Right lobe of liver (tissue), 6 donors: Measurements from ENCODE around the gene ZNF324. TPM values are rescaled to one million over a fixed set of nuclear protein-coding genes. Genes with fewer than 3 reads are reported as not detected.
"Not testable (repeated sequence)": the region's sequence is repeated elsewhere in the genome, so short reads cannot be mapped to it uniquely, and the experiment has no call there.

Experiments used
- ATAC-seq, 4 donors: fragments of 200-7000 bp; cut with Tn5 transposase; one replicate each; pipeline ENCODE4 v1.9.1; 2020; ENCODE audit warnings: mild to moderate bottlenecking in 4 of 4, moderate library complexity in 4 of 4
- DNase-seq, 3 donors: peaks; one replicate each; pipeline ENCODE4 v3.0.0-alpha.2; 2020
- H3K27ac ChIP-seq, 3 donors: fragments of 200-600 bp; one replicate each; pipeline ENCODE4 v1.8.0; 2022
- H3K27me3 ChIP-seq, 2 donors: fragments of 200-600 bp; one replicate each; pipeline ENCODE4 v1.8.0; 2022
- H3K36me3 ChIP-seq, 4 donors: fragments of 200-600 bp; sonication (generic) in 1 of 4; one replicate each; pipeline versions ENCODE4 v1.5.1 to v1.8.0; 2017 to 2022; ENCODE audit warnings: control low read depth in 1 of 4
- H3K4me1 ChIP-seq, 4 donors: fragments of 200-600 bp; sonication (generic) in 1 of 4; one replicate each; pipeline versions ENCODE4 v1.5.1 to v1.8.0; 2017 to 2022; ENCODE audit warnings: control low read depth in 1 of 4
- H3K4me3 ChIP-seq, 3 donors: fragments of 200-600 bp; one replicate each; pipeline ENCODE4 v1.8.0; 2022
- H3K9me3 ChIP-seq, 4 donors: fragments of 200-600 bp; sonication (generic) in 1 of 4; one replicate each; pipeline versions ENCODE4 v1.5.1 to v1.8.0; 2017 to 2022; ENCODE audit warnings: control low read depth in 1 of 4
- POLR2A ChIP-seq: fragments of 450-650 bp; IDR thresholded peaks from one replicate; pipeline ENCODE4 v1.6.1; 2017; ENCODE audit warnings: antibody characterized with exemption, mild to moderate bottlenecking
- WGBS: methylation state at CpG from one replicate; pipeline ENCODE4 v1.1.6; 2018; ENCODE audit warnings: low coverage, low lambda C conversion rate; ENCODE audit not compliant: insufficient coverage; ENCODE audit errors: missing lambda C conversion rate; 5-methylcytosine and 5-hydroxymethylcytosine counted together
- intact Hi-C, 2 donors: fragments of 100-400 bp; cut with DNase I; formaldehyde crosslinking; loops; one replicate each; pipeline versions ENCODE4 v1.11.2 to v1.14.1; 2022
- total RNA-seq, 6 experiments: library from RNA; depleted of rRNA in 2 of 6; stranded (reverse); fragments of >200 nt in 2 of 6; fragmentation: NEBNext Ultra II Directional in 3 of 6; extraction: Animal tissue kit (Norgen Biotek cat#: 25700) in 3 of 6; gene quantifications; one replicate each; pipeline versions ENCODE4 v1.1.0 to v1.2.4, GENCODE V29; 2016 to 2023
- TF ChIP-seq, protein P1 (sequence below), 4 donors: fragments of 200-600 bp in 3 of 4; fragments of 450-650 bp in 1 of 4; IDR thresholded peaks; one replicate each; pipeline versions ENCODE4 v1.5.1 to v1.8.0; 2016 to 2022; ENCODE audit warnings: antibody characterized with exemption in 4 of 4, mild to moderate bottlenecking in 2 of 4
- donor health status: DM: no; HTN: yes; CAD: no.
- donor health status: DM: no; HTN: no; CAD: no.
- donor health status: DM: no; HTN: no; CAD: no.
- donor health status: DM: no; HTN: yes; CAD: no.
- donor health status: DM: no; HTN: yes; CAD: no.

Gene ZNF324
- total RNA-seq, 6 experiments from 2014 or later = 2.9 to 4.9 (median 3.8) TPM

- Histone ChIP-seq H3K9me3 (no peaks in the 10 kb centered on the region), H3K4me3 (no peak overlapping the region), H3K27me3 (no peaks in the 10 kb centered on the region), H3K27ac (no peak overlapping the region), H3K4me1 (peaks cover 0 to 14% (median 4%) of the 10 kb centered on the region in 4 donors), H3K36me3 (peaks cover 0 to 4% (median 0%) of the 10 kb centered on the region in 4 donors)
- 100% methylated on average over 1 of the region's 2 CpGs for WGBS
- ATAC-seq (no peak), DNase-seq (peak in 1 of 3 donors; percentile 24)
- no peak for TF ChIP-seq POLR2A
- intact Hi-C loops = no loop called here
These were observed 14.0 kb downstream of the ZNF324 start for GRCh38 chr19:58480831-58481230.

DNA sequence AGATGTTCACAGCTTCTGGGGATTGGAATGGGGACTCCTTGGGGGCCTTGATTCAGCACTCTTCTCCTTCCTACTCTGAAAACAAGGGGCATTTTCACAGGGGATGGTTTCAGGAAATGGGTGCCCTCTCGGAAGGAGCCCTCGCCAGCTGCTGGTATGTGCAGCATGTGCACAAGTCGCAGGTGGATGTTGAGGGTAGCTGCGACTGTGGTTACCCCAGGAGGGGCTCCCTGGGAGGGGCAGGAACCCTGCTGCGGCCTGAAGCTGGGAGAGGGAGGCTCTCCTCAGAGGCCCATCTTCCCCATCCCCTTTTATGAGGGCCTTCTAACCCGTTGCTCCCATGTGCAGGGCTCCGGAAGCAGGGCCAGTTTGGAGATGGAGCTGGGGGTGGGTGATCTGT lies 15.5 kb downstream of the ZNF324 start:
- intact Hi-C loops = no loop called here
- no peaks in the 10 kb centered on the region for H3K27me3 ChIP-seq
- DNase-seq (peak in 1 of 3 donors; percentile 26), ATAC-seq (no peak)
- TF ChIP-seq, protein P1, sequence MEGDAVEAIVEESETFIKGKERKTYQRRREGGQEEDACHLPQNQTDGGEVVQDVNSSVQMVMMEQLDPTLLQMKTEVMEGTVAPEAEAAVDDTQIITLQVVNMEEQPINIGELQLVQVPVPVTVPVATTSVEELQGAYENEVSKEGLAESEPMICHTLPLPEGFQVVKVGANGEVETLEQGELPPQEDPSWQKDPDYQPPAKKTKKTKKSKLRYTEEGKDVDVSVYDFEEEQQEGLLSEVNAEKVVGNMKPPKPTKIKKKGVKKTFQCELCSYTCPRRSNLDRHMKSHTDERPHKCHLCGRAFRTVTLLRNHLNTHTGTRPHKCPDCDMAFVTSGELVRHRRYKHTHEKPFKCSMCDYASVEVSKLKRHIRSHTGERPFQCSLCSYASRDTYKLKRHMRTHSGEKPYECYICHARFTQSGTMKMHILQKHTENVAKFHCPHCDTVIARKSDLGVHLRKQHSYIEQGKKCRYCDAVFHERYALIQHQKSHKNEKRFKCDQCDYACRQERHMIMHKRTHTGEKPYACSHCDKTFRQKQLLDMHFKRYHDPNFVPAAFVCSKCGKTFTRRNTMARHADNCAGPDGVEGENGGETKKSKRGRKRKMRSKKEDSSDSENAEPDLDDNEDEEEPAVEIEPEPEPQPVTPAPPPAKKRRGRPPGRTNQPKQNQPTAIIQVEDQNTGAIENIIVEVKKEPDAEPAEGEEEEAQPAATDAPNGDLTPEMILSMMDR (IDR thresholded peaks at IDR 0.05) = no peak
- TF ChIP-seq POLR2A = no peak
- no peak overlapping the region for H3K4me3 ChIP-seq
- H3K36me3 ChIP-seq = peaks cover 0 to 4% (median 0%) of the 10 kb centered on the region in 4 donors
- H3K4me1 ChIP-seq = peaks cover 0 to 3% (median 1%) of the 10 kb centered on the region in 4 donors
- H3K27ac ChIP-seq = no peak overlapping the region
- 90% methylated on average over 3 of the region's 7 CpGs for WGBS
- H3K9me3 ChIP-seq = no peaks in the 10 kb centered on the region

GRCh38 chr19:58483776-58484175 lies 16.9 kb downstream of the ZNF324 start:
- ATAC-seq = no peak

GRCh38 chr19:58484349-58484748 lies 17.5 kb downstream of the ZNF324 start:
- intact Hi-C loops = not testable (repeated sequence)

More at GRCh38 chr19:58483776-58484175, 16.9 kb downstream of the ZNF324 start:
- Histone ChIP-seq H3K4me3 (no peak overlapping the region), H3K4me1 (no peaks in the 10 kb centered on the region), H3K27ac (no peak overlapping the region), H3K9me3 (no peaks in the 10 kb centered on the region), H3K36me3 (peaks cover 0 to 4% (median 0%) of the 10 kb centered on the region in 4 donors), H3K27me3 (no peaks in the 10 kb centered on the region)
- TF ChIP-seq POLR2A = no peak
- TF ChIP-seq, protein P1 (IDR thresholded peaks at IDR 0.05) = no peak
- no peak for DNase-seq
- WGBS = 89% methylated on average over 1 of the region's 2 CpGs
- intact Hi-C loops = no loop called here

DNA sequence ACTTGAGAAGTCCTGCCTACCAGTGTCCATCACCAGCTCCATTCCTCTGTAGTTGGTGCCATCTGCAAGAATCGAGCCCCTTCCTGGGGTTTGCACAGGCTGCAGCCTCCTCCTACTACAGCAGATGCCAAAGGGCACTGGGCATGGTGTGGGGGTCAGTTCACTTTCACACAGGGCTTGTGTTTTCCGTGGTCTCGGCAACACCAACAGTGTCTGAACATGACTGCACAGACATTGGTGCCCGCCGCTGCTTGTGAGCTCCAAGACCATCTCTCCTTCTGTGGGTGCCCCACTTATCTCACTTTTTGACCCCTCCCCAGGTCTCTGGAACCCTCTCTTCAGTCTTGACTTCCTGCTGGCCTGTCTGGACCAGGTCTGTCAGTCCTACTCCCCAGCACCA lies 24.5 kb downstream of the ZNF324 start:
- H3K27ac ChIP-seq = no peak overlapping the region
- ATAC-seq (peak in 1 of 4 donors; percentile 7), DNase-seq (no peak)
- no peaks in the 10 kb centered on the region for H3K36me3 ChIP-seq
- no peaks in the 10 kb centered on the region for H3K27me3 ChIP-seq
- intact Hi-C loops = no loop called here
- WGBS = 89% methylated on average over 5 of the region's 5 CpGs
- no peak overlapping the region for H3K4me3 ChIP-seq
- H3K9me3 ChIP-seq = no peaks in the 10 kb centered on the region
- H3K4me1 ChIP-seq = no peaks in the 10 kb centered on the region
- TF ChIP-seq POLR2A = no peak
- TF ChIP-seq, protein P1 (IDR thresholded peaks at IDR 0.05) = no peak

More at GRCh38 chr19:58484349-58484748, 17.5 kb downstream of the ZNF324 start:
- not testable (repeated sequence) for ATAC-seq, H3K27ac ChIP-seq, H3K4me3 ChIP-seq, H3K36me3 ChIP-seq, H3K9me3 ChIP-seq, H3K27me3 ChIP-seq, H3K4me1 ChIP-seq
- DNase-seq = peak in 1 of 3 donors; percentile 24
- 82% methylated on average over 3 of the region's 5 CpGs for WGBS

DNA sequence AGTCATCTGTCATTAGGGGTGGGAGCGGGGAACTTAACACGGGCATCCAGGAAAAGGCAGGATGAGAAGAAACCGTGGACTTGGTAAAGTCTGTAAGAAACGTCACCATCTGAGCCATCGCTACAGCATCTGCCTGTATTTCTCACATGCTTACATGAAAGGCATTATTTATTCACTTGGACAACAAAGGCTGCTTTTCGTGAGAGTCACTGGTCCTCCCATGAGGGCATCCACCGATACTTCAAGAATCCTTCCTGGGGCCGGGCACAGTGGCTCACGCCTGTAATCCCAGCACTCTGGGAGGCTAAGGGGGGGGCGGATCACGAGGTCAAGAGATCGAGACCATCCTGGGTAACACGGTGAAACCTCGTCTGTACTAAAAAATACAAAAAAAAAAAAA lies 25.4 kb downstream of the ZNF324 start:
- intact Hi-C loops = no loop called here
- ATAC-seq = no peak
- H3K27me3 ChIP-seq = no peaks in the 10 kb centered on the region
- DNase-seq = no peak
- 88% methylated on average over 13 of the region's 14 CpGs for WGBS
- H3K4me1 ChIP-seq = no peaks in the 10 kb centered on the region
- TF ChIP-seq POLR2A = no peak
- TF ChIP-seq, protein P1 (IDR thresholded peaks at IDR 0.05) = no peak
- no peak overlapping the region for H3K27ac ChIP-seq
- no peaks in the 10 kb centered on the region for H3K36me3 ChIP-seq
- no peaks in the 10 kb centered on the region for H3K9me3 ChIP-seq
- no peak overlapping the region for H3K4me3 ChIP-seq
